Head of caudate nucleus (tissue), 42 donors: ENCODE results near the gene LSP1.
A peak's percentile ranks its signal among the peaks of the same experiment; 100 is the strongest.

Experiments used
- DNase-seq, 42 donors: peaks; one replicate each; pipeline versions ENCODE4 v3.0.0 to v3.0.0-alpha.2; 2020 to 2021; ENCODE audit warnings: mixed read lengths in 7 of 42
- intact Hi-C: fragments of 100-400 bp; cut with DNase I; formaldehyde crosslinking; loops from one replicate; pipeline ENCODE4 v1.15.0; 2022

The LSP1 gene

GRCh38 chr11:1834062-1834610 is 18.7 kb upstream of the LSP1 start:
- no peak for DNase-seq
- intact Hi-C loops, result loop anchor here (2.0 to 5.0 kb wide), 2 partner anchors 143 to 182 kb away; no protein-coding TSS in a partner anchor

- intact Hi-C loops, result loop anchor here (2.0 to 5.0 kb wide), 2 partner anchors 144 to 183 kb away; no protein-coding TSS in a partner anchor
- DNase-seq, result no peak
Observed at GRCh38 chr11:1834779-1835670, 17.9 kb upstream of the LSP1 start, which contains the start of gene SYT8. SYT8 (plus strand) TSS chr11:1834990; CDS start chr11:1835106, 116 bp downstream.

GRCh38 chr11:1835671-1836010 is 17.2 kb upstream of the LSP1 start:
- no peak for DNase-seq
- intact Hi-C loops, result loop anchor here (2.0 kb wide), 1 partner anchor 145 kb away; no protein-coding TSS in a partner anchor

GRCh38 chr11:1836011-1836945 is 16.6 kb upstream of the LSP1 start:
- intact Hi-C loops, result no loop called here
- no peak for DNase-seq

- DNase-seq, result peak in 33 of 42 donors; percentile 28 to 80 (median 61)
- intact Hi-C loops, result no loop called here
Observed at GRCh38 chr11:1837171-1838076, 15.5 kb upstream of the LSP1 start.

GRCh38 chr11:1838077-1838425 is 14.8 kb upstream of the LSP1 start:
- DNase-seq, result no peak
- intact Hi-C loops, result no loop called here

GRCh38 chr11:1838426-1839144 is 14.3 kb upstream of the LSP1 start, which contains the start of gene TNNI2:
TNNI2 (plus strand) TSS chr11:1838981; CDS start chr11:1839697, 716 bp downstream.
- intact Hi-C loops, result no loop called here
- no peak for DNase-seq

GRCh38 chr11:1839204-1839923 is 13.5 kb upstream of the LSP1 start:
- no peak for DNase-seq
- intact Hi-C loops, result no loop called here

GRCh38 chr11:1839924-1840779 is 12.7 kb upstream of the LSP1 start:
- DNase-seq, result peak in 28 of 42 donors; percentile 16 to 68 (median 40)

GRCh38 chr11:1840780-1841480 is 12.0 kb upstream of the LSP1 start:
- intact Hi-C loops, result no loop called here

More at GRCh38 chr11:1839924-1840779, 12.7 kb upstream of the LSP1 start:
- intact Hi-C loops, result no loop called here

GRCh38 chr11:1841511-1842148 is 11.3 kb upstream of the LSP1 start:
- intact Hi-C loops, result no loop called here
- no peak for DNase-seq

More at GRCh38 chr11:1840780-1841480, 12.0 kb upstream of the LSP1 start:
- DNase-seq, result no peak

- DNase-seq, result no peak
- intact Hi-C loops, result no loop called here
Observed at GRCh38 chr11:1842149-1843097, 10.5 kb upstream of the LSP1 start.

GRCh38 chr11:1843098-1843473 is 9.8 kb upstream of the LSP1 start:
- intact Hi-C loops, result no loop called here
- no peak for DNase-seq

- intact Hi-C loops, result no loop called here
- no peak for DNase-seq
Observed at GRCh38 chr11:1843796-1844195, 9.1 kb upstream of the LSP1 start.
